ENCODE data around the gene NFATC2IP. TPM values are rescaled to one million over a fixed set of nuclear protein-coding genes. Genes with fewer than 3 reads are reported as not detected.
"Not testable (repeated sequence)": the region's sequence is repeated elsewhere in the genome, so short reads cannot be mapped to it uniquely, and the experiment has no call there.

NFATC2IP gene
- total RNA-seq, 1 donor from 2014 or later, result 58.2 TPM

DNA sequence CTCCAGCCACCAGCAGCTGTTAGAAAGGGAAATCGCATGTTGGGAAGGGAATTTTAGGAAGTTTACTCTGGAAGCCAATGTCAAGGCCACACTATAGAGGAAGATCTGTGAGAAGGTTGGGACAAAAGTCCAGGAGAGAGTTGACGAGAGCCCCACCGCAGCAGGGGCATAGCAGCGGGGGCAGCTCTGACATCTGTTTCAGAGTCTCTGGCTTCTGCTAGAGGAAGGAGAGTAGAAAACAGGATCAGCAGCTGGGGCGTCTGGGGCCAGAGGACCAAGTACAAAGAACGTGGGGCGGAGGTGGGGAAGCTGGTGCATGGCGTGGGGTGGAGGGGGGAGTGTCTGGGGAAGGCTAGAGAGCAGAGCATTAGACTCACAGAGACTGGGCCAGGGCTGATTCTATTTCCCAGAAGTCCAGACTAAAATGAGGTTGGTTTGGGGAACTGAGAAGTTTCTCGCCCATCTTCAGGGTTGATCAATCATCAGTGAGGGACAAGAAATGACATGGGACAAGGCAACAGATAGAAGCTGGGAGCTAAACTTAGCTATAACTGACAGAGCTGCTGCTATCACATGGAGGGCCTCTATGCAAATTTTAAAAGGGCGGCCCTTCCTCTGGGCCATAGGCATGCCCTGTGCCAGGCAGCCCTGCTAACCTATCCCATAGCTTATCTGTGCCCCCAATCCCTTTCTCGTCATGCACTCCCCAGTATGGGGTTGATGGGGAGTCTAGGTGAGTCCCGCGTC is 26.9 kb upstream of the NFATC2IP start:
- Mint-ChIP-seq H3K36me3 (peaks cover 10% of the 10 kb centered on the region), H3K27me3 (ENCODE audit: low read depth) (no peaks in the 10 kb centered on the region), H3K27ac (peak overlapping the region; percentile 98), H3K4me3 (peak overlapping the region; percentile 93), H3K4me1 (peaks cover 11% of the 10 kb centered on the region), H3K9me3 (no peaks in the 10 kb centered on the region)
- no peak for DNase-seq (ENCODE audit: low spot score in 2 of 2, unreplicated experiment in 2 of 2)
- TF ChIP-seq, protein P1, sequence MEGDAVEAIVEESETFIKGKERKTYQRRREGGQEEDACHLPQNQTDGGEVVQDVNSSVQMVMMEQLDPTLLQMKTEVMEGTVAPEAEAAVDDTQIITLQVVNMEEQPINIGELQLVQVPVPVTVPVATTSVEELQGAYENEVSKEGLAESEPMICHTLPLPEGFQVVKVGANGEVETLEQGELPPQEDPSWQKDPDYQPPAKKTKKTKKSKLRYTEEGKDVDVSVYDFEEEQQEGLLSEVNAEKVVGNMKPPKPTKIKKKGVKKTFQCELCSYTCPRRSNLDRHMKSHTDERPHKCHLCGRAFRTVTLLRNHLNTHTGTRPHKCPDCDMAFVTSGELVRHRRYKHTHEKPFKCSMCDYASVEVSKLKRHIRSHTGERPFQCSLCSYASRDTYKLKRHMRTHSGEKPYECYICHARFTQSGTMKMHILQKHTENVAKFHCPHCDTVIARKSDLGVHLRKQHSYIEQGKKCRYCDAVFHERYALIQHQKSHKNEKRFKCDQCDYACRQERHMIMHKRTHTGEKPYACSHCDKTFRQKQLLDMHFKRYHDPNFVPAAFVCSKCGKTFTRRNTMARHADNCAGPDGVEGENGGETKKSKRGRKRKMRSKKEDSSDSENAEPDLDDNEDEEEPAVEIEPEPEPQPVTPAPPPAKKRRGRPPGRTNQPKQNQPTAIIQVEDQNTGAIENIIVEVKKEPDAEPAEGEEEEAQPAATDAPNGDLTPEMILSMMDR (IDR thresholded peaks at IDR 0.05; ENCODE audit: unreplicated experiment), result no peak

DNA sequence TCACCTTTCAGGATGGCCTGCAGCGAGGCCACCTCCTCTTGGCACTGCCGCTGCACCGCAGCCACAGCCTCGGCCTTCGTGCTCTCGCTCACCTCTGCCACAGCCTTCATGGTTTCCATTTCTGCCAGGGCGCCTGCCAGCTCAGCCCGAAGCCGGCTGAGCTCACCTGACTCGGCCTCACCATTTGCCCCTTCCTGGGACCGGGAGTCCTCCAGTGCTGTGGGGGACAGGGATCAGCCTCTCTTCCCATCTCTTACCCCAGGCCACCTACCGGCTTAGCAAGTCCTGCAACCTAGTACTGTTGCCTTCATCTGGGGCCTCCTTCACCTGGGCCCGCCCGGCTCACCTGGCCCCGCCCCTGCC is 26.4 kb upstream of the NFATC2IP start:
- H3K9me3 Mint-ChIP-seq, result no peaks in the 10 kb centered on the region
- H3K36me3 Mint-ChIP-seq, result peaks cover 8% of the 10 kb centered on the region
- DNase-seq (ENCODE audit: low spot score in 2 of 2, unreplicated experiment in 2 of 2), result no peak
- TF ChIP-seq, protein P1 (IDR thresholded peaks at IDR 0.05; ENCODE audit: unreplicated experiment), result no peak
- peak overlapping the region; percentile 98 for H3K27ac Mint-ChIP-seq
- no peaks in the 10 kb centered on the region for H3K27me3 Mint-ChIP-seq (ENCODE audit: low read depth)
- H3K4me1 Mint-ChIP-seq, result peaks cover 11% of the 10 kb centered on the region
- H3K4me3 Mint-ChIP-seq, result peak overlapping the region; percentile 93

DNA sequence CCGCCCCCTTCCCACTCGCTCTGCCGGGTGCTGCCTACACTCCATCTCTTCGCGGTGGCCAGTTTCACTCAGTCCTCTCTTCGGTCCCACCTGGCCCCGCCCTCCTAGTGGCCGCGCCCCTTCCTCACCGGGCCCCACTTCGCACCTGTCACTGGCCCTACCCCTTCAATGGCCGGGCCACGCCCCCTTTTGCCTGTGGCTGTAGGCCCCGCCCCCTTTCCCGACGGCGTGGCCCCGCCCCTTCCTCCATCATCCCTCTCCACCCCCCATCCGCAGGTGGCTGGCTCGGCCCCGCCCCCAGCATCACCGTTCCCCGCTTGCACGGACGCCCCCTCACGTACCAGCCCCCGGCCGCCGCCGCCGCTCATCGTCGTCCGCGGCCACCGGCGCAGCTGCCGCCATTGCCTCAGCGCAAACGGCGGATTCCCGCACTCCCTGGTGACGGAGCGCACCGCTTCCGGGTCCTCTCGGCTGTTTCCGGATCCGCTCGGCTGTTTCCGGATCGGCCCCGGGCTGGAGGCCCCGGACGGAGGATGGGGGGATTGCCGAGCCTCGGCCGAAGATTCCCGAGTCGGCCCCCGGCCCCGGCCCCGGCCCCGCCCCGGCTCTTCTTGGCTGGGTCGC is 25.9 kb upstream of the NFATC2IP start, which contains the start of gene RABEP2:
TSS of gene RABEP2 (minus strand) at position 477 of the 624 bp plus-strand sequence. CDS start at position 402, 75 bp downstream.
- H3K4me1 Mint-ChIP-seq, result peaks cover 11% of the 10 kb centered on the region
- H3K36me3 Mint-ChIP-seq, result peaks cover 3% of the 10 kb centered on the region
- peak; percentile 94 to 99 for DNase-seq (ENCODE audit: low spot score in 2 of 2, unreplicated experiment in 2 of 2)
- H3K27me3 Mint-ChIP-seq (ENCODE audit: low read depth), result no peaks in the 10 kb centered on the region
- H3K4me3 Mint-ChIP-seq, result peak within 1 kb of the TSS; percentile 93
- TF ChIP-seq, protein P1 (IDR thresholded peaks at IDR 0.05; ENCODE audit: unreplicated experiment), result no peak
- H3K9me3 Mint-ChIP-seq, result no peaks in the 10 kb centered on the region
- H3K27ac Mint-ChIP-seq, result peak within 1 kb of the TSS; percentile 99

DNA sequence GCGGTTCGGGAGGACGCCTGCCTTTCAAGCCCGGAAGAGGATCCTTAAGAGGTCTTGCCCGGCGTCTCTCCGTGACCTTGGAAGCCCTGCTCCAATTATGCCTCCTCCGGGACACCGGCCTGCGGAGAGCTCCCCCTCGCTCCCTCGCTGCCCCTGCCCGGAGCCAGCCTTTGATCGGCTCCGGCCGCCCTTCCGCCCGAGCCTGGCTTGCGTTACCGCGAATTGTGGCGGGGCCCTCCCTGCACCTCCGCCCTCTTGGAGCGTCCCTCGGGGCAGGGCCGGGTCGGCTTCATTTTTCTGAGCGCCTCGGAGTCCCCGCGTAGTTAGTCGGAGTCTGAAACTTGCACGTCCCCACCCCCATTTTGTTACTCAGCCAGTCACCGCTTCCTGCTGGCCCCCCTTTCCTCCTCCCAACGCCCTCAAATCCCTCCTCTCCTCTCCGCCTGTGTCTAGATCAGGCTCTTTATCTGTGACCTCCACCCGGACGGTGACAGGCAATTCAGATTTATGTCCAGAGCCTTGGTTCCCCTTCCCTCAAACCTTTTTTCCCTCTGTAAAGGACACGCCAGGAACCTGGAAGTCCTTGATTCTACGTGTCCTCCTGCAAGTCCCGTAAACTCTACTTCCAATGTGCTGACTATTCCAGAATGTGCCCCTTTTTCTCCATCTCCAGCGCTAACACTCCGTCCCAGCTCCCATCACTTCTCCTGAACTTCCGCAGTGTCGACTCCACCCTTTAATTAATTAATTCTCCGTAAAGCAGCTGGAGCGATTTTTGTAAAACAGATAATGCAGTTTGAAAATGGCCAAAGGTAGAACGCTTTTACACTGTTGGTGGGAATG is 25.1 kb upstream of the NFATC2IP start:
- TF ChIP-seq, protein P1 (IDR thresholded peaks at IDR 0.05; ENCODE audit: unreplicated experiment), result no peak
- no peaks in the 10 kb centered on the region for H3K27me3 Mint-ChIP-seq (ENCODE audit: low read depth)
- H3K9me3 Mint-ChIP-seq, result no peaks in the 10 kb centered on the region
- peaks cover 3% of the 10 kb centered on the region for H3K36me3 Mint-ChIP-seq
- DNase-seq (ENCODE audit: low spot score in 2 of 2, unreplicated experiment in 2 of 2), result peak; percentile 46 to 79
- H3K4me1 Mint-ChIP-seq, result peaks cover 11% of the 10 kb centered on the region
- peak overlapping the region; percentile 99 for H3K27ac Mint-ChIP-seq
- peak overlapping the region; percentile 93 for H3K4me3 Mint-ChIP-seq

DNA sequence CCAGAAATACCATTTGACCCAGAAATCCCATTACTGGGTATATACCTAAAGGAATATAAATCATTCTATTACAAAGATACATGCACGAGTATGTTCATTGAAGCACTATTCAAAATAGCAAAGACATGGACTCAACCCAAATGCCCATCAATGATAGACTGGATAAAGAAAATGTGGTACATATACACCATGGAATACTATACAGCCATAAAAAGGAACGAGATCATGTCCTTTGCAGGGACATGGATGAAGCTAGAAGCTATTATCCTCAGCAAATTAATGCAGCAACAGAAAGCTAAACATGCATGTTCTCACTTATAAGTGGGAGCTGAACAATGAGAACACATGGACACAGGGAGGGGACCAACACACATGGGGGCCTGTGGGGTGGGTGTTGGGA is 24.5 kb upstream of the NFATC2IP start:
- not testable (repeated sequence) for H3K9me3 Mint-ChIP-seq; DNase-seq (ENCODE audit: low spot score in 2 of 2, unreplicated experiment in 2 of 2); H3K36me3 Mint-ChIP-seq; H3K27me3 Mint-ChIP-seq (ENCODE audit: low read depth)
- Mint-ChIP-seq H3K27ac (peak overlapping the region; percentile 99), H3K4me1 (peaks cover 11% of the 10 kb centered on the region), H3K4me3 (peak overlapping the region; percentile 93)
